Uterus (tissue), 4 donors: ENCODE results near the gene ATP6V0E1. TPM values are rescaled to one million over a fixed set of nuclear protein-coding genes. Genes with fewer than 3 reads are reported as not detected.
A peak's percentile ranks its signal among the peaks of the same experiment; 100 is the strongest.

Experiments used
- DNase-seq, 2 donors: peaks; one replicate each; pipeline ENCODE4 v3.0.0-alpha.2; 2019 to 2020
- H3K27ac ChIP-seq, 2 donors: fragments of 200-600 bp; sonication (generic); 1 replicate in 1 of 2; 2 replicates in 1 of 2; pipeline ENCODE4 v1.5.1; 2016 to 2018
- H3K27me3 ChIP-seq, 2 donors: fragments of 200-600 bp; sonication (generic); one replicate each; pipeline ENCODE4 v1.5.1; 2018 to 2019; ENCODE audit warnings: control low read depth in 1 of 2
- H3K36me3 ChIP-seq, 2 donors: fragments of 200-600 bp; sonication (generic); one replicate each; pipeline ENCODE4 v1.5.1; 2019; ENCODE audit warnings: control low read depth in 1 of 2
- H3K4me1 ChIP-seq, 2 donors: fragments of 200-600 bp; sonication (generic); one replicate each; pipeline ENCODE4 v1.5.1; 2018 to 2019; ENCODE audit warnings: control low read depth in 1 of 2
- H3K4me3 ChIP-seq, 2 donors: fragments of 200-600 bp; sonication (generic); 1 replicate in 1 of 2; 2 replicates in 1 of 2; pipeline ENCODE4 v1.5.1; 2018 to 2019; ENCODE audit warnings: mild to moderate bottlenecking in 1 of 2
- H3K9me3 ChIP-seq, 2 donors: fragments of 200-600 bp; sonication (generic); one replicate each; pipeline ENCODE4 v1.5.1; 2019; ENCODE audit warnings: control low read depth in 1 of 2
- POLR2A ChIP-seq, 2 donors: fragments of 450-650 bp; IDR thresholded peaks; one replicate each; pipeline ENCODE4 v1.6.1; 2016; ENCODE audit warnings: antibody characterized with exemption in 2 of 2, mild to moderate bottlenecking in 1 of 2, moderate library complexity in 1 of 2
- intact Hi-C: fragments of 100-400 bp; cut with DNase I; formaldehyde crosslinking; loops from one replicate; pipeline ENCODE4 v1.15.1; 2023; ENCODE audit warnings: low total_unique reads
- total RNA-seq, 4 donors: library from RNA; depleted of rRNA in 3 of 4; stranded (reverse); fragments of >200 nt in 3 of 4; gene quantifications; one replicate each; pipeline versions ENCODE4 v1.1.0 to v1.2.4, GENCODE V29; 2014 to 2023
- TF ChIP-seq, protein P1 (sequence below), 4 experiments: fragments of 200-600 bp in 2 of 4; fragments of 450-650 bp in 2 of 4; sonication (generic) in 2 of 4; IDR thresholded peaks; one replicate each; pipeline ENCODE4 v1.5.1; 2016 to 2019; ENCODE audit warnings: antibody characterized with exemption in 4 of 4, mild to moderate bottlenecking in 2 of 4, moderate library complexity in 1 of 4
- donor health status: DM: yes; HTN: yes; CAD: no.

The ATP6V0E1 gene
- total RNA-seq, 4 donors from 2014 or later, result 75.6 to 159 (median 137) TPM

DNA sequence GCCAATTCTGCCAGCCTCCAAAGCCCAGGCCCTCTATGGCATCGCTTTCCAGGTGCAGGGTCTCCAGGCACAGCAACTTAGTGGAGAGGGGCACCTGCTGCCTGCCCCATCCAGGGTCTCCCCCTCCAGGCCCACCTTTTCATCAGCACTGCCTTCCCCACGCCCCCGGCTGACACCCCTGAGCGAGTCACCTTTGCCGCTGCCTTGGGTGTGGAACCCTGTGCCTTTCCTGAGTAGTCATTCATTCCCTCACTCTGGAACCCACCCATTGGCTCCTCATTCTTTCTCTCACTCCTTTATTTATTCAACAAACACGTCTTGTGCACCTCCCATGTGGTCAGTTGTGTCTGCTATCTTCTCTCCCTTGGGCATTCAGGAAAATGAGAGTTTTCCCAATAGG, 38.8 kb upstream of the ATP6V0E1 start:
- peaks cover 0 to 7% of the 10 kb centered on the region in 2 donors for H3K4me1 ChIP-seq
- no peak overlapping the region for H3K4me3 ChIP-seq
- TF ChIP-seq, protein P1, sequence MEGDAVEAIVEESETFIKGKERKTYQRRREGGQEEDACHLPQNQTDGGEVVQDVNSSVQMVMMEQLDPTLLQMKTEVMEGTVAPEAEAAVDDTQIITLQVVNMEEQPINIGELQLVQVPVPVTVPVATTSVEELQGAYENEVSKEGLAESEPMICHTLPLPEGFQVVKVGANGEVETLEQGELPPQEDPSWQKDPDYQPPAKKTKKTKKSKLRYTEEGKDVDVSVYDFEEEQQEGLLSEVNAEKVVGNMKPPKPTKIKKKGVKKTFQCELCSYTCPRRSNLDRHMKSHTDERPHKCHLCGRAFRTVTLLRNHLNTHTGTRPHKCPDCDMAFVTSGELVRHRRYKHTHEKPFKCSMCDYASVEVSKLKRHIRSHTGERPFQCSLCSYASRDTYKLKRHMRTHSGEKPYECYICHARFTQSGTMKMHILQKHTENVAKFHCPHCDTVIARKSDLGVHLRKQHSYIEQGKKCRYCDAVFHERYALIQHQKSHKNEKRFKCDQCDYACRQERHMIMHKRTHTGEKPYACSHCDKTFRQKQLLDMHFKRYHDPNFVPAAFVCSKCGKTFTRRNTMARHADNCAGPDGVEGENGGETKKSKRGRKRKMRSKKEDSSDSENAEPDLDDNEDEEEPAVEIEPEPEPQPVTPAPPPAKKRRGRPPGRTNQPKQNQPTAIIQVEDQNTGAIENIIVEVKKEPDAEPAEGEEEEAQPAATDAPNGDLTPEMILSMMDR (IDR thresholded peaks at IDR 0.05), result no peak
- TF ChIP-seq POLR2A (IDR thresholded peaks at IDR 0.05), result no peak
- H3K36me3 ChIP-seq, result no peaks in the 10 kb centered on the region
- H3K9me3 ChIP-seq, result no peaks in the 10 kb centered on the region
- DNase-seq, result no peak
- no peaks in the 10 kb centered on the region for H3K27me3 ChIP-seq
- intact Hi-C loops, result no loop called here
- H3K27ac ChIP-seq, result no peak overlapping the region

DNA sequence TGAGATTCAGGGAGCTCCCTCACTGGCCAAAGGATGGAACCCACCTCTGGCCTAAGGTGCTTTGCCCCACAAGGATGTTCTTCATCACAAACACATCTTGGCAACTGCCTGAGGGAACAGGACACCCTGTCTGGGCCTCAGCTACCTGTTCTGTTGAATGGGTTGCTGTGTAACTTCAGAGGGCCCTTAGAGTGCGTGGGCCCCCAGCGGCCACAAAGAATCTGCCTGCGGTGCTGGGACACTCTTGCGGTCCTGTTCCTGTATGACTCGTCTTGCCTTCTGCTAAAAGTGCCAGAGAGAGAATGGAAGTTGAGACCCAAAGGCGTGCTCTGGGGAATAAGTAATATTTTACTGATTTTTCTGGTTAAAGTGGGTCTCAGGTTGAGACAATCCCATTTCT, 38.4 kb upstream of the ATP6V0E1 start:
- no peaks in the 10 kb centered on the region for H3K36me3 ChIP-seq
- intact Hi-C loops, result no loop called here
- no peak for DNase-seq

DNA sequence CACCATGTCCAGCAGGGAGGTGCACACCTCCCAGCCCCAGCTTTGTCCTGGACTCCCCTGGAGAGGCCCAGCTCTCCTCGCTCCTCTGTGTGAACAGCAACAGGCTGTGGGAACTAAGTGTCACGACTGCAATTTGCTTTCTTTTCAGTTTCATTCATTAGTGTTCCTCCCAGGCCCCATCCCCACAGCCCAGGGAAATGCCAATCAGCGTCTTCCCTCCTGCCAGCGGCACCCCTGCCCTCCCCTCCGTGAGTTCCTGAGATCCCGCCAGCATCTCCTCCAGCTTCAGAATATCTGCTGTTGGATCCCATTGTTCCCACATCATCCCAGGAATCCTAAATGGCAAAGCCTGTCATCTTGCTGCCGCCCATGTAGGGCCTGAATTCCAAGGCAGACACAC, 37.4 kb upstream of the ATP6V0E1 start:
- no peak for DNase-seq
- H3K9me3 ChIP-seq, result no peaks in the 10 kb centered on the region
- H3K27me3 ChIP-seq, result no peaks in the 10 kb centered on the region
- no peak overlapping the region for H3K4me3 ChIP-seq
- H3K36me3 ChIP-seq, result no peaks in the 10 kb centered on the region
- intact Hi-C loops, result no loop called here
- H3K4me1 ChIP-seq, result peaks cover 0 to 7% of the 10 kb centered on the region in 2 donors
- TF ChIP-seq, protein P1 (IDR thresholded peaks at IDR 0.05), result no peak
- TF ChIP-seq POLR2A (IDR thresholded peaks at IDR 0.05), result no peak
- no peak overlapping the region for H3K27ac ChIP-seq

More for the DNA sequence above, 38.4 kb upstream of the ATP6V0E1 start:
- Histone ChIP-seq H3K27ac (no peak overlapping the region), H3K4me3 (no peak overlapping the region), H3K9me3 (no peaks in the 10 kb centered on the region), H3K4me1 (peaks cover 0 to 7% of the 10 kb centered on the region in 2 donors), H3K27me3 (no peaks in the 10 kb centered on the region)
- TF ChIP-seq, protein P1 (IDR thresholded peaks at IDR 0.05), result no peak

DNA sequence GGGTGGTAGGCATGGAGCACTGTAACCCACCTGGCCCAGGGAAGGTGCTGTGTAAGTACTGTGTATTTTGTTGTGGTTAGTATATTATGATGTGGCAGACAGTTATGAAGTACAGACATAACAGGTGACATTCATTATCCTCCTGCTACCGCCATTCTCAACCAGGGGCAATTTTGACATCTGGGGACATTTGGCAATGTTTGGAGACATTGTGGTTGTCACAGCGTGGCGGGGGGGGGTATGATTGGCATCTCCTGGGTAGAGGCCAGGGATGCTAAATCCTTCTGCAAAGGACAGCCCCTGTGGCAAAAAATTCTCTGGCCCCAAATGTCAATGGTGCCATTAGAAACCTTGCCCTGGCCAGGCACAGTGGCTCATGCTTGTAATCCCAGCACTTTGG, 34.1 kb upstream of the ATP6V0E1 start:
- intact Hi-C loops, result no loop called here
- no peaks in the 10 kb centered on the region for H3K27me3 ChIP-seq
- no peak overlapping the region for H3K4me3 ChIP-seq
- H3K27ac ChIP-seq, result peak overlapping the region in 1 of 2 donors; percentile 86
- no peaks in the 10 kb centered on the region for H3K4me1 ChIP-seq
- no peaks in the 10 kb centered on the region for H3K36me3 ChIP-seq
- H3K9me3 ChIP-seq, result no peaks in the 10 kb centered on the region
- no peak for DNase-seq
- no peak for TF ChIP-seq POLR2A (IDR thresholded peaks at IDR 0.05)
- TF ChIP-seq, protein P1 (IDR thresholded peaks at IDR 0.05), result no peak

DNA sequence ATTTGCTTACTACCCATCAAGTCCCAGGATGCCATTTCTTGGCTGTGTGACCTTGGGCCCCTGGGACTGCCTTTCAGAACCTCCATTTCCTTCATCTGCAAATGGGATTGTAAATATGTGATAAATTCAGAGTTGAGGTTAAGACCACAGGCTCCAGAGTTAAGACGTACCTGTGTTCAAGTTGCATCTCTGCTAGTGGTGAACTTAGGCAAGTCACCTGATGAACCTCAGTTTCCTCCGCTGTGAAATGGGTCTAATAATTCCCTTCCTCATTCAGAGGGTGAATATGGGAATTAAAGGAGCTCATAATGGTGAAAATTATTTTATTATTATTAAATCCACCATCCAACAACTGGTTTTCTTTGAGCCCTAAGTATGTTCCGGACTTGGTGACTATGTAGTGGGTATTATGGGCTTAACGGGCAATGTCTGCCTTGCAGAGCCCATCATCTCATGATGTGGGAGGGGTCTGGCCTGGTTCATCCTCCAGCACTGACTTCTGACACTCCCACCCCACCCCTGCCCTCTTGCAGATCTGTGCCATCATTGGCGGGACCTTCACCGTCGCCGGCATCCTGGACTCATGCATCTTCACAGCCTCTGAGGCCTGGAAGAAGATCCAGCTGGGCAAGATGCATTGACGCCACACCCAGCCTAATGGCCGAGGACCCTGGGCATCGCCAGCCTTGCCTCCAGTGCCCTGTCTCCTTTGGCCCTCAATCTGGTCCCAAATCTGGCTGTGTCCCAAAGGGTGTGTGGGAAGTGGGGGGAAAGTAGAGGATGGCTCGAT, 33.2 kb upstream of the ATP6V0E1 start:
- TF ChIP-seq POLR2A (IDR thresholded peaks at IDR 0.05), result no peak
- TF ChIP-seq, protein P1 (IDR thresholded peaks at IDR 0.05), result no peak
- no peaks in the 10 kb centered on the region for H3K4me1 ChIP-seq
- H3K27me3 ChIP-seq, result no peaks in the 10 kb centered on the region
- H3K27ac ChIP-seq, result no peak overlapping the region
- no peak for DNase-seq
- no peaks in the 10 kb centered on the region for H3K9me3 ChIP-seq
- intact Hi-C loops, result no loop called here
- H3K36me3 ChIP-seq, result no peaks in the 10 kb centered on the region
- no peak overlapping the region for H3K4me3 ChIP-seq
